Loucy (cell line): ENCODE data around the gene ACOT2.

ENCODE experiments used
- CTCF ChIP-seq: fragments of 200-600 bp; sonication (generic); conservative IDR thresholded peaks from 2 replicates; pipeline ENCODE4 v1.5.1; 2014; ENCODE audit warnings: mild to moderate bottlenecking, antibody characterized with exemption, low read length
- EZH2phosphoT487 ChIP-seq: fragments of 200-600 bp; IDR thresholded peaks from 2 replicates; pipeline ENCODE4 v1.6.1; 2018; ENCODE audit warnings: antibody characterized with exemption, mild to moderate bottlenecking, moderate library complexity, borderline replicate concordance

GRCh38 chr14:73619524-73619923 is 50.5 kb downstream of the ACOT2 start:
- TF ChIP-seq CTCF (no peak), EZH2phosphoT487 (no peak)
